ENCODE data around the gene KRT13. TPM values are rescaled to one million over a fixed set of nuclear protein-coding genes. Genes with fewer than 3 reads are reported as not detected.

Gene KRT13
- total and polyA plus RNA-seq, 10 of the 15 experiments (the other 5 are each of a cell fraction or from before 2014, with no cell fraction given) = not detected

- intact Hi-C loops (cut with micrococcal nuclease; ENCODE audit: unreplicated experiment) = no loop called here
- Histone ChIP-seq H3K4me2 (ENCODE audit: control insufficient read depth, insufficient read depth) (no peak overlapping the region), H3K4me3 (no peak overlapping the region), H3K9me3 (replicated peaks; ENCODE audit: control insufficient read depth, insufficient read depth, low read length) (no peaks in the 10 kb centered on the region), H3K9ac (ENCODE audit: control insufficient read depth, insufficient read depth, low read length) (no peak overlapping the region), H3K36me3 (ENCODE audit: control insufficient read depth in 2 of 2, insufficient read depth in 2 of 2, low read length in 1 of 2) (no peaks in the 10 kb centered on the region), H3K79me2 (ENCODE audit: control insufficient read depth, insufficient read depth, low read length) (no peaks in the 10 kb centered on the region), H3K27ac (ENCODE audit: control insufficient read depth, insufficient read depth) (no peak overlapping the region), H3K27me3 (replicated peaks in 1 of 2; ENCODE audit: control insufficient read depth in 2 of 2, insufficient read depth in 2 of 2, low read length in 1 of 2) (no peaks in the 10 kb centered on the region; a peak in 3 of 4 replicates), H3K4me1 (ENCODE audit: control insufficient read depth, insufficient read depth, low read length) (no peaks in the 10 kb centered on the region), H4K20me1 (ENCODE audit: control insufficient read depth, insufficient read depth) (no peaks in the 10 kb centered on the region), H2AFZ (ENCODE audit: control insufficient read depth, low read depth, low read length) (no peak overlapping the region)
- SMC1A ChIA-PET (ENCODE audit: uncharacterized antibody, unreplicated experiment) = interaction anchor here (0.6 to 1.2 kb wide), 3 partner anchors 19 to 1005 kb away, joined by 3 read pairs; no protein-coding TSS in a partner anchor
- POLR2A ChIA-PET = no interaction called here
- WGBS (ENCODE audit: insufficient coverage, insufficient replicate concordance, low lambda C conversion rate, missing lambda C conversion rate) = 9% methylated on average over 4 of the region's 4 CpGs
- RAD21 ChIA-PET (ENCODE audit: unreplicated experiment) = interaction anchor here (1.0 to 1.7 kb wide), 3 partner anchors 8 to 110 kb away, joined by 3 to 4 read pairs (median 4); no protein-coding TSS in a partner anchor
- FAIRE-seq (no peak), DNase-seq (ENCODE audit: low read depth, low spot score) (no peak), ATAC-seq (no peak)
- CTCF ChIA-PET = interaction anchor here (0.7 to 6.3 kb wide), 2 partner anchors 95 to 111 kb away, joined by 3 to 146 read pairs; no protein-coding TSS in a partner anchor
- no TSS peak for BruUV-seq (replicated peaks)
- in situ Hi-C loops (cut with MboI) = no loop called here
- no peak for TF ChIP-seq ZNF207 (IDR thresholded peaks at IDR 0.05; ENCODE audit: borderline replicate concordance)
- TF ChIP-seq JUNB (IDR thresholded peaks at IDR 0.05) = no peak
- TF ChIP-seq CBX5 (IDR thresholded peaks at IDR 0.05; ENCODE audit: low read depth) = no peak
- TF ChIP-seq YY1 (IDR thresholded peaks at IDR 0.05; ENCODE audit: low read depth, low read length) = no peak
- TF ChIP-seq BRCA1 (IDR thresholded peaks at IDR 0.05; ENCODE audit: low read depth, low read length) = no peak
- TF ChIP-seq MYB (IDR thresholded peaks at IDR 0.05; ENCODE audit: borderline replicate concordance, low read depth, low read length) = no peak
- TF ChIP-seq BHLHE40 (IDR thresholded peaks at IDR 0.05; ENCODE audit: borderline replicate concordance in 1 of 2, low read depth in 2 of 2, low read length in 1 of 2) = no peak
- no peak for TF ChIP-seq HCFC1 (IDR thresholded peaks at IDR 0.05; ENCODE audit: low read length)
- TF ChIP-seq NFYB (IDR thresholded peaks at IDR 0.05; ENCODE audit: insufficient read depth, low read depth, low read length) = no peak
- TF ChIP-seq CEBPZ (IDR thresholded peaks at IDR 0.05; ENCODE audit: low read depth, low read length) = no peak
- TF ChIP-seq HDAC2 (IDR thresholded peaks at IDR 0.05) = no peak
- TF ChIP-seq POLR2AphosphoS5 (IDR thresholded peaks at IDR 0.05; ENCODE audit: low read length) = no peak
- TF ChIP-seq ATF2 (IDR thresholded peaks at IDR 0.05; ENCODE audit: low read length) = no peak
- TF ChIP-seq ELK1 (IDR thresholded peaks at IDR 0.05; ENCODE audit: low read depth, low read length) = no peak
- TF ChIP-seq EED (IDR thresholded peaks at IDR 0.05; ENCODE audit: low read depth) = no peak
- TF ChIP-seq TARDBP (IDR thresholded peaks at IDR 0.05; ENCODE audit: borderline replicate concordance) = no peak
- TF ChIP-seq, protein P1, sequence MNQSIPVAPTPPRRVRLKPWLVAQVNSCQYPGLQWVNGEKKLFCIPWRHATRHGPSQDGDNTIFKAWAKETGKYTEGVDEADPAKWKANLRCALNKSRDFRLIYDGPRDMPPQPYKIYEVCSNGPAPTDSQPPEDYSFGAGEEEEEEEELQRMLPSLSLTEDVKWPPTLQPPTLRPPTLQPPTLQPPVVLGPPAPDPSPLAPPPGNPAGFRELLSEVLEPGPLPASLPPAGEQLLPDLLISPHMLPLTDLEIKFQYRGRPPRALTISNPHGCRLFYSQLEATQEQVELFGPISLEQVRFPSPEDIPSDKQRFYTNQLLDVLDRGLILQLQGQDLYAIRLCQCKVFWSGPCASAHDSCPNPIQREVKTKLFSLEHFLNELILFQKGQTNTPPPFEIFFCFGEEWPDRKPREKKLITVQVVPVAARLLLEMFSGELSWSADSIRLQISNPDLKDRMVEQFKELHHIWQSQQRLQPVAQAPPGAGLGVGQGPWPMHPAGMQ (IDR thresholded peaks at IDR 0.05; ENCODE audit: borderline replicate concordance) = no peak
- TF ChIP-seq EGR1 (IDR thresholded peaks at IDR 0.05; ENCODE audit: borderline replicate concordance in 1 of 2, low read depth in 2 of 2, low read length in 2 of 2) = no peak
These were observed 47.8 kb upstream of the KRT13 start for GRCh38 chr17:41553176-41553575.
